CD14-positive monocyte (primary cell): ENCODE measurements around the gene AFM. TPM values are rescaled to one million over a fixed set of nuclear protein-coding genes. Genes with fewer than 3 reads are reported as not detected.

Source experiments
- DNase-seq, 3 donors: peaks; one replicate each; pipeline ENCODE4 v3.0.0-alpha.2; 2011 to 2022
- H2AFZ ChIP-seq: 2 replicates; pipeline ENCODE4 v1.6.0; 2012; ENCODE audit warnings: mild to moderate bottlenecking, low read depth, low read length, inconsistent platforms; ENCODE audit not compliant: insufficient read depth, poor library complexity, severe bottlenecking
- H3K27ac ChIP-seq, 2 donors: 1 replicate in 1 of 2; 2 replicates in 1 of 2; pipeline ENCODE4 v1.5.1; 2012 to 2013; ENCODE audit warnings: low read length in 2 of 2, control low read depth in 1 of 2, inconsistent platforms in 1 of 2, low read depth in 1 of 2, mild to moderate bottlenecking in 1 of 2
- H3K27me3 ChIP-seq, 2 donors: one replicate each; pipeline versions ENCODE4 v1.6.0 to v1.6.1; 2011 to 2013; ENCODE audit warnings: low read length in 2 of 2; ENCODE audit not compliant: control insufficient read depth in 2 of 2, insufficient read depth in 2 of 2
- H3K36me3 ChIP-seq, 2 donors: replicated peaks in 1 of 2; 1 replicate in 1 of 2; 2 replicates in 1 of 2; pipeline versions ENCODE4 v1.5.1 to v1.6.1; 2012 to 2013; ENCODE audit warnings: low read length in 2 of 2, control low read depth in 1 of 2, inconsistent platforms in 1 of 2, mild to moderate bottlenecking in 1 of 2; ENCODE audit not compliant: insufficient read depth in 2 of 2, control insufficient read depth in 1 of 2
- H3K4me1 ChIP-seq, 2 donors: 1 replicate in 1 of 2; 2 replicates in 1 of 2; pipeline versions ENCODE4 v1.5.1 to v1.6.1; 2012 to 2013; ENCODE audit warnings: low read length in 2 of 2, control low read depth in 1 of 2, inconsistent platforms in 1 of 2, mild to moderate bottlenecking in 1 of 2, moderate library complexity in 1 of 2; ENCODE audit not compliant: insufficient read depth in 2 of 2, control insufficient read depth in 1 of 2
- H3K4me2 ChIP-seq: replicated peaks from 2 replicates; pipeline ENCODE3; 2012; ENCODE audit warnings: low read length, moderate library complexity, mild to moderate bottlenecking; ENCODE audit not compliant: poor library complexity, severe bottlenecking; ENCODE audit errors: extremely low read depth
- H3K4me3 ChIP-seq, 3 experiments: fragments of 200-600 bp in 1 of 3; sonication (generic) in 1 of 3; replicated peaks in 1 of 3; 1 replicate in 2 of 3; 2 replicates in 1 of 3; pipeline ENCODE4 v1.5.1; 2011 to 2013; ENCODE audit warnings: low read length in 3 of 3, mild to moderate bottlenecking in 3 of 3, control low read depth in 2 of 3, low read depth in 2 of 3, inconsistent platforms in 1 of 3, moderate library complexity in 1 of 3
- H3K79me2 ChIP-seq: 2 replicates; pipeline ENCODE4 v1.6.0; 2012; ENCODE audit warnings: mild to moderate bottlenecking, control low read depth, inconsistent platforms, low read length, moderate library complexity; ENCODE audit not compliant: insufficient read depth
- H3K9ac ChIP-seq: 2 replicates; pipeline ENCODE4 v1.6.0; 2017; ENCODE audit warnings: low read length, mild to moderate bottlenecking; ENCODE audit not compliant: insufficient read depth, poor library complexity, severe bottlenecking
- H3K9me3 ChIP-seq, 2 donors: replicated peaks in 1 of 2; 1 replicate in 1 of 2; 2 replicates in 1 of 2; pipeline versions ENCODE4 v1.5.1 to v1.6.1; 2012 to 2013; ENCODE audit warnings: low read length in 2 of 2, control low read depth in 1 of 2; ENCODE audit not compliant: control insufficient read depth in 1 of 2, insufficient read depth in 1 of 2
- H4K20me1 ChIP-seq: 2 replicates; pipeline ENCODE4 v1.6.0; 2012; ENCODE audit warnings: mild to moderate bottlenecking, low read length, control low read depth, moderate library complexity; ENCODE audit not compliant: insufficient read depth
- H3K27ac Mint-ChIP-seq, 7 donors: one replicate each; pipeline ENCODE4 v1.8.0; 2020; ENCODE audit warnings: mild to moderate bottlenecking in 7 of 7, mixed read lengths in 7 of 7, moderate library complexity in 6 of 7, inconsistent platforms in 2 of 7
- H3K27me3 Mint-ChIP-seq, 3 donors: one replicate each; pipeline ENCODE4 v1.8.0; 2021 to 2022; ENCODE audit warnings: low read depth in 3 of 3, mild to moderate bottlenecking in 3 of 3, mixed read lengths in 3 of 3, moderate library complexity in 3 of 3, inconsistent platforms in 1 of 3
- H3K36me3 Mint-ChIP-seq, 2 donors: one replicate each; pipeline ENCODE4 v1.8.0; 2020; ENCODE audit warnings: mixed read lengths in 2 of 2, inconsistent platforms in 1 of 2, mild to moderate bottlenecking in 1 of 2
- H3K4me1 Mint-ChIP-seq: one replicate; pipeline ENCODE4 v1.8.0; 2020; ENCODE audit warnings: mild to moderate bottlenecking, mixed read lengths
- H3K4me3 Mint-ChIP-seq, 2 donors: one replicate each; pipeline ENCODE4 v1.8.0; 2020; ENCODE audit warnings: mild to moderate bottlenecking in 2 of 2, mixed read lengths in 2 of 2, moderate library complexity in 1 of 2
- H3K9me3 Mint-ChIP-seq, 7 donors: one replicate each; pipeline ENCODE4 v1.8.0; 2020 to 2022; ENCODE audit warnings: mixed read lengths in 7 of 7, mild to moderate bottlenecking in 6 of 7, moderate library complexity in 6 of 7, inconsistent platforms in 2 of 7
- CTCF ChIP-seq: fragments of 200-600 bp; IDR thresholded peaks from one replicate; pipeline ENCODE4 v1.8.0; 2022; ENCODE audit warnings: antibody characterized with exemption, mild to moderate bottlenecking
- WGBS: methylation state at CpG from one replicate; pipeline ENCODE4 v1.1.5; 2013; ENCODE audit warnings: missing lambda C conversion rate; ENCODE audit not compliant: insufficient coverage; 5-methylcytosine and 5-hydroxymethylcytosine counted together
- intact Hi-C, 2 donors: fragments of 100-400 bp; cut with micrococcal nuclease; formaldehyde crosslinking; loops; one replicate each; pipeline versions ENCODE4 v1.15.0 to v1.15.1; 2023
- polyA plus RNA-seq, 3 donors: library from polyadenylated mRNA; depleted of rRNA in 1 of 3; unstranded in 2 of 3; stranded (reverse) in 1 of 3; fragments of 300-500 nt in 2 of 3; fragments of >200 nt in 1 of 3; fragmentation: Illumina TruSeq in 2 of 3; gene quantifications; 1 replicate in 2 of 3; 2 replicates in 1 of 3; pipeline ENCODE4 v1.2.3, GENCODE V29; 2012 to 2021

Gene AFM
- polyA plus RNA-seq, 3 donors: not detected

- no peaks in the 10 kb centered on the region for H3K36me3 Mint-ChIP-seq
- no peaks in the 10 kb centered on the region for H3K4me1 Mint-ChIP-seq
- DNase-seq: no peak
- peaks cover 0 to 2% (median 1%) of the 10 kb centered on the region in 3 donors for H3K27me3 Mint-ChIP-seq
- Histone ChIP-seq H3K9me3 (no peaks in the 10 kb centered on the region), H3K4me2 (no peak overlapping the region), H3K9ac (no peak overlapping the region), H3K27me3 (no peaks in the 10 kb centered on the region), H3K4me3 (no peak overlapping the region), H3K79me2 (no peaks in the 10 kb centered on the region), H4K20me1 (no peaks in the 10 kb centered on the region), H3K4me1 (no peaks in the 10 kb centered on the region), H3K36me3 (no peaks in the 10 kb centered on the region), H2AFZ (no peak overlapping the region), H3K27ac (no peak overlapping the region)
- no peaks in the 10 kb centered on the region for H3K9me3 Mint-ChIP-seq
- H3K27ac Mint-ChIP-seq: no peak overlapping the region
- no peak overlapping the region for H3K4me3 Mint-ChIP-seq
- TF ChIP-seq CTCF: no peak
- intact Hi-C loops: no loop called here
- 100% methylated on average over 1 of the region's 3 CpGs for WGBS
Measured at GRCh38 chr4:73443224-73443623, 38.3 kb upstream of the AFM start.

GRCh38 chr4:73445383-73446335 lies 35.9 kb upstream of the AFM start:
- no peak overlapping the region for H3K4me3 ChIP-seq
- Mint-ChIP-seq H3K27ac (peak overlapping the region in 1 of 7 donors; percentile 57), H3K4me1 (no peaks in the 10 kb centered on the region), H3K9me3 (no peaks in the 10 kb centered on the region), H3K4me3 (no peak overlapping the region), H3K27me3 (peaks cover 0 to 6% (median 1%) of the 10 kb centered on the region in 3 donors), H3K36me3 (no peaks in the 10 kb centered on the region)
- H3K9me3 ChIP-seq: no peaks in the 10 kb centered on the region
- intact Hi-C loops: no loop called here
- no peak for TF ChIP-seq CTCF
- no peaks in the 10 kb centered on the region for H3K4me1 ChIP-seq
- WGBS: 100% methylated on average over 1 of the region's 7 CpGs
- H3K4me2 ChIP-seq: no peak overlapping the region
- no peaks in the 10 kb centered on the region for H3K36me3 ChIP-seq
- H3K27ac ChIP-seq: no peak overlapping the region
- H4K20me1 ChIP-seq: no peaks in the 10 kb centered on the region
- no peak for DNase-seq
- H3K79me2 ChIP-seq: no peaks in the 10 kb centered on the region
- H3K9ac ChIP-seq: no peak overlapping the region
- no peaks in the 10 kb centered on the region for H3K27me3 ChIP-seq
- H2AFZ ChIP-seq: no peak overlapping the region
